ENCODE results near the gene PKP2.

GRCh38 chr12:32926963-32927362 is 30.4 kb upstream of the PKP2 start:
- no peak for TF ChIP-seq CTCF (conservative IDR thresholded peaks at IDR 0.05; ENCODE audit: low read length)
- TF ChIP-seq EZH2phosphoT487 (IDR thresholded peaks at IDR 0.05; ENCODE audit: borderline replicate concordance, low read depth, low read length), result no peak

Measured in OCI-LY7 (cell line).